Glutamatergic neuron (in vitro differentiated cells): ENCODE results near the gene NWD2. TPM values are rescaled to one million over a fixed set of nuclear protein-coding genes. Genes with fewer than 3 reads are reported as not detected.

Experiments
- DNase-seq: peaks from one replicate; pipeline ENCODE4 v3.0.0; 2022
- H3K27ac Mint-ChIP-seq: one replicate; pipeline ENCODE4 v1.8.0; 2020; ENCODE audit warnings: mild to moderate bottlenecking, mixed read lengths, inconsistent platforms; ENCODE audit not compliant: unreplicated experiment
- H3K27me3 Mint-ChIP-seq: one replicate; pipeline ENCODE4 v1.8.0; 2020; ENCODE audit warnings: mild to moderate bottlenecking, moderate library complexity, mixed read lengths, inconsistent platforms; ENCODE audit not compliant: unreplicated experiment
- H3K36me3 Mint-ChIP-seq: one replicate; pipeline ENCODE4 v1.8.0; 2020; ENCODE audit warnings: mild to moderate bottlenecking, mixed read lengths, inconsistent platforms; ENCODE audit not compliant: unreplicated experiment
- H3K4me1 Mint-ChIP-seq: one replicate; pipeline ENCODE4 v1.8.0; 2020; ENCODE audit warnings: mild to moderate bottlenecking, low read depth, mixed read lengths, inconsistent platforms; ENCODE audit not compliant: unreplicated experiment
- H3K4me3 Mint-ChIP-seq: one replicate; pipeline ENCODE4 v1.8.0; 2020; ENCODE audit warnings: mild to moderate bottlenecking, mixed read lengths, inconsistent platforms; ENCODE audit not compliant: unreplicated experiment
- H3K9me3 Mint-ChIP-seq: one replicate; pipeline ENCODE4 v1.8.0; 2020; ENCODE audit warnings: mild to moderate bottlenecking, moderate library complexity, mixed read lengths, inconsistent platforms; ENCODE audit not compliant: unreplicated experiment
- CTCF ChIP-seq: fragments of 200-600 bp; sonication (generic); IDR thresholded peaks from one replicate; pipeline ENCODE4 v1.5.0; 2021; ENCODE audit not compliant: partially characterized antibody, unreplicated experiment
- total RNA-seq: library from RNA; stranded (reverse); fragmentation: NEBNext Ultra II Directional; extraction: Animal tissue kit (Norgen Biotek cat#: 25700); gene quantifications from one replicate; pipeline ENCODE4 v1.2.1, GENCODE V29; 2021; ENCODE audit not compliant: unreplicated experiment

NWD2 gene
- total RNA-seq, 1 donor from 2014 or later, result 0.17 TPM

- Mint-ChIP-seq H3K27me3 (no peaks in the 10 kb centered on the region), H3K4me3 (no peak overlapping the region), H3K27ac (no peak overlapping the region), H3K9me3 (no peaks in the 10 kb centered on the region), H3K36me3 (no peaks in the 10 kb centered on the region), H3K4me1 (no peaks in the 10 kb centered on the region)
- TF ChIP-seq CTCF, result no peak
- no peak for DNase-seq
Measured at GRCh38 chr4:37467223-37467622, 222.7 kb downstream of the NWD2 start.

- H3K27me3 Mint-ChIP-seq, result no peaks in the 10 kb centered on the region
- H3K4me3 Mint-ChIP-seq, result no peak overlapping the region
- no peaks in the 10 kb centered on the region for H3K36me3 Mint-ChIP-seq
- no peak overlapping the region for H3K27ac Mint-ChIP-seq
- no peaks in the 10 kb centered on the region for H3K4me1 Mint-ChIP-seq
- no peak for TF ChIP-seq CTCF
- no peaks in the 10 kb centered on the region for H3K9me3 Mint-ChIP-seq
- no peak for DNase-seq
Measured at GRCh38 chr4:37467824-37468223, 223.3 kb downstream of the NWD2 start.

GRCh38 chr4:37469286-37469685 lies 224.7 kb downstream of the NWD2 start:
- no peaks in the 10 kb centered on the region for H3K36me3 Mint-ChIP-seq
- no peak for DNase-seq
- H3K4me3 Mint-ChIP-seq, result no peak overlapping the region
- no peak overlapping the region for H3K27ac Mint-ChIP-seq
- TF ChIP-seq CTCF, result no peak
- no peaks in the 10 kb centered on the region for H3K4me1 Mint-ChIP-seq
- H3K27me3 Mint-ChIP-seq, result no peaks in the 10 kb centered on the region
- no peaks in the 10 kb centered on the region for H3K9me3 Mint-ChIP-seq

GRCh38 chr4:37470245-37470644 lies 225.7 kb downstream of the NWD2 start:
- no peak for TF ChIP-seq CTCF
- H3K4me3 Mint-ChIP-seq, result no peak overlapping the region
- no peaks in the 10 kb centered on the region for H3K36me3 Mint-ChIP-seq
- DNase-seq, result no peak
- no peak overlapping the region for H3K27ac Mint-ChIP-seq
- no peaks in the 10 kb centered on the region for H3K4me1 Mint-ChIP-seq
- no peaks in the 10 kb centered on the region for H3K9me3 Mint-ChIP-seq
- no peaks in the 10 kb centered on the region for H3K27me3 Mint-ChIP-seq

- no peaks in the 10 kb centered on the region for H3K27me3 Mint-ChIP-seq
- DNase-seq, result no peak
- no peak overlapping the region for H3K27ac Mint-ChIP-seq
- no peaks in the 10 kb centered on the region for H3K4me1 Mint-ChIP-seq
- no peak overlapping the region for H3K4me3 Mint-ChIP-seq
- H3K9me3 Mint-ChIP-seq, result no peaks in the 10 kb centered on the region
- no peak for TF ChIP-seq CTCF
- no peaks in the 10 kb centered on the region for H3K36me3 Mint-ChIP-seq
Measured at GRCh38 chr4:37471093-37471492, 226.6 kb downstream of the NWD2 start.
